GM12878 (cell line): ENCODE results near the gene SRPK2. TPM values are rescaled to one million over a fixed set of nuclear protein-coding genes. Genes with fewer than 3 reads are reported as not detected.

ENCODE experiments used
- ATAC-seq: fragments of 200-7000 bp; cut with Tn5 transposase; 3 replicates; pipeline ENCODE4 v1.9.1; 2020; ENCODE audit warnings: mild to moderate bottlenecking, moderate library complexity
- BruUV-seq: library from RNA; stranded (reverse); fragments of 400-500 nt; replicated peaks from 2 replicates; lab custom pipeline; 2021; lab: Mats Ljungman, UMichigan
- CTCF ChIA-PET: fragments of 300-600 bp; sonication (Branson Sonifier 250); formaldehyde crosslinking; extraction: SDS; loops from one replicate; lab custom pipeline; 2021; ENCODE audit warnings: inconsistent platforms; lab: Yijun Ruan, JAX
- POLR2A ChIA-PET: fragments of 350-600 bp; formaldehyde crosslinking; extraction: SDS; loops from one replicate; lab custom pipeline; 2021; ENCODE audit warnings: inconsistent platforms; lab: Charles Lee
- RAD21 ChIA-PET: fragments of 300-600 bp; sonication (Branson Sonifier 250); formaldehyde crosslinking; loops from one replicate; lab custom pipeline; 2023; ENCODE audit warnings: antibody characterized with exemption; ENCODE audit not compliant: unreplicated experiment; lab: Charles Lee
- SMC1A ChIA-PET: fragments of 300-600 bp; sonication (Branson Sonifier 250); formaldehyde crosslinking; loops from one replicate; lab custom pipeline; 2023; ENCODE audit not compliant: unreplicated experiment, uncharacterized antibody; lab: Charles Lee
- DNase-seq: peaks from one replicate; pipeline ENCODE4 v3.0.0-alpha.2; 2011; ENCODE audit warnings: low read depth, low spot score
- FAIRE-seq: peaks from 3 replicates; lab custom pipeline; 2011; peaks lifted over from hg19 to GRCh38; lab: Jason Lieb, UNC
- H2AFZ ChIP-seq: 2 replicates; pipeline ENCODE4 v1.6.0; 2011; ENCODE audit warnings: low read depth, low read length, control low read depth; ENCODE audit not compliant: control insufficient read depth
- H3K27ac ChIP-seq: 2 replicates; pipeline ENCODE4 v1.5.1; 2011; ENCODE audit warnings: control low read depth; ENCODE audit not compliant: control insufficient read depth, insufficient read depth
- H3K27me3 ChIP-seq, 2 experiments: replicated peaks in 1 of 2; 2 replicates each; pipeline versions ENCODE4 v1.6.0 to v1.6.1; 2011; ENCODE audit warnings: low read length in 1 of 2; ENCODE audit not compliant: control insufficient read depth in 2 of 2, insufficient read depth in 2 of 2
- H3K36me3 ChIP-seq, 2 experiments: 2 replicates each; pipeline ENCODE4 v1.5.1; 2011; ENCODE audit warnings: low read length in 1 of 2; ENCODE audit not compliant: control insufficient read depth in 2 of 2, insufficient read depth in 2 of 2
- H3K4me1 ChIP-seq: 2 replicates; pipeline ENCODE4 v1.6.1; 2011; ENCODE audit warnings: mild to moderate bottlenecking, low read length, moderate library complexity, mixed read lengths; ENCODE audit not compliant: control insufficient read depth, insufficient read depth
- H3K4me2 ChIP-seq: 2 replicates; pipeline ENCODE4 v1.6.0; 2011; ENCODE audit warnings: control low read depth; ENCODE audit not compliant: control insufficient read depth, insufficient read depth
- H3K4me3 ChIP-seq: fragments of 200-600 bp; sonication (generic); 2 replicates; pipeline ENCODE4 v1.5.1; 2016
- H3K79me2 ChIP-seq: 2 replicates; pipeline ENCODE4 v1.6.0; 2011; ENCODE audit warnings: low read length; ENCODE audit not compliant: control insufficient read depth, insufficient read depth
- H3K9ac ChIP-seq: 2 replicates; pipeline ENCODE4 v1.8.0; 2011; ENCODE audit warnings: low read length, control low read depth, mixed read lengths; ENCODE audit not compliant: control insufficient read depth, insufficient read depth
- H3K9me3 ChIP-seq: replicated peaks from 3 replicates; pipeline ENCODE4 v1.5.1; 2011; ENCODE audit warnings: mild to moderate bottlenecking, low read length; ENCODE audit not compliant: control insufficient read depth, insufficient read depth
- H4K20me1 ChIP-seq: 2 replicates; pipeline ENCODE4 v1.6.0; 2011; ENCODE audit not compliant: control insufficient read depth, insufficient read depth
- ATF3 ChIP-seq: IDR thresholded peaks from 2 replicates; pipeline ENCODE4 v1.6.1; 2011; ENCODE audit warnings: low read depth, mild to moderate bottlenecking, low read length, moderate library complexity, borderline replicate concordance; ENCODE audit errors: extremely low read depth
- BCL11A ChIP-seq: IDR thresholded peaks from 2 replicates; pipeline ENCODE4 v1.6.1; 2011; ENCODE audit warnings: low read depth, low read length
- FOXM1 ChIP-seq: IDR thresholded peaks from 2 replicates; pipeline ENCODE4 v1.6.1; 2012; ENCODE audit warnings: low read depth, mild to moderate bottlenecking, inconsistent platforms, low read length, moderate library complexity
- KLF5 ChIP-seq: fragments of 450-650 bp; IDR thresholded peaks from 2 replicates; pipeline ENCODE4 v1.6.1; 2014; ENCODE audit warnings: mild to moderate bottlenecking; ENCODE audit not compliant: partially characterized antibody
- MEF2A ChIP-seq: IDR thresholded peaks from 2 replicates; pipeline ENCODE4 v1.6.1; 2011; ENCODE audit warnings: low read depth, mild to moderate bottlenecking, low read length, moderate library complexity; ENCODE audit not compliant: insufficient read depth
- MTA2 ChIP-seq: fragments of 450-650 bp; IDR thresholded peaks from 2 replicates; pipeline ENCODE4 v1.6.1; 2016; ENCODE audit warnings: low read depth, mild to moderate bottlenecking, moderate library complexity
- NFXL1 ChIP-seq: fragments of 450-650 bp; IDR thresholded peaks from 2 replicates; pipeline ENCODE4 v1.6.1; 2017; ENCODE audit warnings: antibody characterized with exemption, mild to moderate bottlenecking, borderline replicate concordance
- NFYA ChIP-seq: IDR thresholded peaks from 2 replicates; pipeline ENCODE4 v1.6.1; 2011; ENCODE audit warnings: low read depth, mild to moderate bottlenecking, low read length, improper control_type of control experiment, borderline replicate concordance
- NFYB ChIP-seq: IDR thresholded peaks from 2 replicates; pipeline ENCODE4 v1.6.1; 2011; ENCODE audit warnings: low read depth, mild to moderate bottlenecking, low read length, improper control_type of control experiment, moderate library complexity; ENCODE audit not compliant: insufficient read depth
- RELB ChIP-seq: fragments of 450-650 bp; IDR thresholded peaks from 2 replicates; pipeline ENCODE4 v1.6.1; 2017; ENCODE audit warnings: low read depth, mild to moderate bottlenecking, moderate library complexity
- REST ChIP-seq: IDR thresholded peaks from 2 replicates; pipeline ENCODE4 v1.6.1; 2012; ENCODE audit warnings: mild to moderate bottlenecking, low read depth, low read length
- SP1 ChIP-seq: IDR thresholded peaks from one replicate; pipeline ENCODE4 v1.6.1; 2011; ENCODE audit warnings: low read depth, low read length
- SRF ChIP-seq, 2 experiments: IDR thresholded peaks; 2 replicates each; pipeline ENCODE4 v1.6.1; 2011; ENCODE audit warnings: low read depth in 2 of 2, low read length in 2 of 2, mild to moderate bottlenecking in 1 of 2, moderate library complexity in 1 of 2
- STAT3 ChIP-seq: IDR thresholded peaks from 2 replicates; pipeline ENCODE4 v1.6.1; 2011; ENCODE audit warnings: low read depth, low read length, improper control_type of control experiment
- ZNF622 ChIP-seq: fragments of 450-650 bp; IDR thresholded peaks from 2 replicates; pipeline ENCODE4 v1.6.1; 2017; ENCODE audit warnings: mild to moderate bottlenecking, inconsistent platforms
- WGBS: methylation state at CpG from one replicate; pipeline ENCODE4 v1.1.6; 2016; ENCODE audit warnings: low lambda C conversion rate; ENCODE audit not compliant: insufficient replicate concordance, insufficient coverage; ENCODE audit errors: missing lambda C conversion rate; 5-methylcytosine and 5-hydroxymethylcytosine counted together
- in situ Hi-C: fragments of 300-500 bp; cut with MboI; formaldehyde crosslinking; loops from 9 replicates; pipeline ENCODE4 v1.14.3; 2018; ENCODE audit warnings: mixed read lengths
- intact Hi-C: fragments of 100-400 bp; cut with micrococcal nuclease; formaldehyde crosslinking; loops from one replicate; pipeline ENCODE4 v1.14.2; 2022; ENCODE audit not compliant: unreplicated experiment
- polyA plus RNA-seq, 11 experiments: library from polyadenylated mRNA; depleted of rRNA in 4 of 11; unstranded in 6 of 11; stranded (reverse) in 5 of 11; fragments of >200 nt; fragmentation: Nextera tagmentation in 4 of 11; fragmentation: Illumina TruSeq in 1 of 11; extraction: Ambion mirVana in 4 of 11; extraction: Trizol in 1 of 11; gene quantifications; 1 replicate in 1 of 11; 2 replicates in 10 of 11; pipeline versions ENCODE4 v1.2.1 to v1.2.3, GENCODE V29; 2011 to 2016; ENCODE audit warnings: inconsistent platforms in 2 of 11, missing spikeins in 2 of 11, low read depth in 1 of 11
- total RNA-seq, 4 experiments: library from RNA; depleted of rRNA in 3 of 4; stranded (reverse); fragments of >200 nt in 3 of 4; fragmentation: Illumina TruSeq in 1 of 4; extraction: Trizol in 1 of 4; gene quantifications; 2 replicates each; pipeline versions ENCODE4 v1.2.1 to v1.2.3, GENCODE V29; 2013 to 2021

Gene SRPK2
- total and polyA plus RNA-seq, 10 of the 15 experiments (the other 5 are each of a cell fraction or from before 2014, with no cell fraction given), result 13.2 to 32.8 (median 24.5) TPM

GRCh38 chr7:105086850-105087249, 301.9 kb downstream of the SRPK2 start:
- no peak overlapping the region for H3K4me3 ChIP-seq
- ChIA-PET CTCF (interaction anchor here (0.6 to 1.4 kb wide), 2 partner anchors 103 to 464 kb away, joined by 3 to 4 read pairs; no protein-coding TSS in a partner anchor), RAD21 (interaction anchor here (0.7 to 1.0 kb wide), 2 partner anchors 106 to 209 kb away, joined by 3 read pairs; no protein-coding TSS in a partner anchor), SMC1A (interaction anchor here (1.7 to 1.9 kb wide), 4 partner anchors 8 to 106 kb away, joined by 4 to 9 read pairs (median 4); no protein-coding TSS in a partner anchor), POLR2A (interaction anchor here (0.7 kb wide), 1 partner anchor 21 kb away, joined by 3 read pairs; no protein-coding TSS in a partner anchor)
- WGBS, result 98% methylated on average over 3 of the region's 3 CpGs
- H3K9me3 ChIP-seq, result no peaks in the 10 kb centered on the region
- no peak for TF ChIP-seq NFYB
- TF ChIP-seq FOXM1, result no peak
- TF ChIP-seq SP1, result no peak
- no peak for TF ChIP-seq KLF5
- no peak for TF ChIP-seq SRF (IDR thresholded peaks at IDR 0.05; ENCODE audit: low read depth in 2 of 2, low read length in 2 of 2)
- TF ChIP-seq MEF2A, result no peak
- TF ChIP-seq ATF3, result no peak
- TF ChIP-seq MTA2, result no peak
- TF ChIP-seq STAT3, result no peak
- TF ChIP-seq NFXL1, result no peak
- TF ChIP-seq ZNF622, result no peak
- TF ChIP-seq RELB, result no peak
- TF ChIP-seq BCL11A, result no peak
- TF ChIP-seq NFYA, result no peak
- TF ChIP-seq REST, result no peak
- H4K20me1 ChIP-seq, result no peaks in the 10 kb centered on the region
- DNase-seq (no peak), FAIRE-seq (no peak), ATAC-seq (no peak)
- no peak overlapping the region for H3K9ac ChIP-seq
- no peak overlapping the region for H3K4me2 ChIP-seq
- H3K27me3 ChIP-seq, result no peaks in the 10 kb centered on the region
- peaks cover 1 to 25% of the 10 kb centered on the region in 2 experiments for H3K36me3 ChIP-seq
- H3K27ac ChIP-seq, result no peak overlapping the region
- no peaks in the 10 kb centered on the region for H3K4me1 ChIP-seq
- BruUV-seq, result no TSS peak
- in situ Hi-C loops (loop anchor here (25.0 kb wide), 1 partner anchor 1750 kb away; the partner anchor contains the start of genes DNAJC2 and PSMC2), intact Hi-C loops (no loop called here)
- no peak overlapping the region for H2AFZ ChIP-seq
- H3K79me2 ChIP-seq, result no peaks in the 10 kb centered on the region; the same call in 1 of the 2 replicates
